ENCODE data around the gene PVR. TPM values are rescaled to one million over a fixed set of nuclear protein-coding genes. Genes with fewer than 3 reads are reported as not detected.

Gene PVR
- total and polyA plus RNA-seq, 9 of the 15 experiments (the other 6 are each of a cell fraction or from before 2014, with no cell fraction given) = 0.89 to 14.5 (median 9.8) TPM

- TF ChIP-seq HMGXB4 (CRISPR knock-in tag; IDR thresholded peaks at IDR 0.05) (no peak), RB1 (IDR thresholded peaks at IDR 0.05; ENCODE audit: low read depth) (no peak), THRB (CRISPR knock-in tag; conservative IDR thresholded peaks at IDR 0.05) (no peak), NR2C1 (IDR thresholded peaks at IDR 0.05) (no peak), NR2C1 (tag; IDR thresholded peaks at IDR 0.05) (no peak), ZNF354B (CRISPR knock-in tag; IDR thresholded peaks at IDR 0.05) (no peak), ZFP30 (CRISPR knock-in tag; IDR thresholded peaks at IDR 0.05; ENCODE audit: borderline replicate concordance) (no peak), TAF1 (IDR thresholded peaks at IDR 0.05; ENCODE audit: control insufficient read depth, extremely low read depth, insufficient read depth, low read length, severe bottlenecking) (no peak), CREB3L1 (IDR thresholded peaks at IDR 0.05; ENCODE audit: borderline replicate concordance, low read depth) (no peak), CCAR2 (IDR thresholded peaks at IDR 0.05; ENCODE audit: low read depth, low read length) (no peak), ARID3B (CRISPR knock-in tag; IDR thresholded peaks at IDR 0.05; ENCODE audit: borderline replicate concordance) (no peak), CBFB (CRISPR knock-in tag; IDR thresholded peaks at IDR 0.05) (no peak), ZBTB1 (CRISPR knock-in tag; IDR thresholded peaks at IDR 0.05; ENCODE audit: borderline replicate concordance, low read depth) (no peak), ZNF766 (CRISPR knock-in tag; conservative IDR thresholded peaks at IDR 0.05) (no peak), RAD21 (CRISPR knock-in tag; conservative IDR thresholded peaks at IDR 0.05 in 1 of 2, IDR thresholded peaks at IDR 0.05 in 1 of 2) (no peak), BCOR (IDR thresholded peaks at IDR 0.05) (peak; percentile 90), ZBTB8A (IDR thresholded peaks at IDR 0.05; ENCODE audit: partially characterized antibody) (no peak), ETV1 (tag; conservative IDR thresholded peaks at IDR 0.05; ENCODE audit: low read depth) (peak; percentile 69), U2AF2 (optimal IDR thresholded peaks at IDR 0.05; ENCODE audit: low read depth, low read length) (no peak), MXI1 (IDR thresholded peaks at IDR 0.05; ENCODE audit: low read depth, low read length) (no peak), TEAD2 (tag; IDR thresholded peaks at IDR 0.05) (no peak), ETV5 (CRISPR knock-in tag; IDR thresholded peaks at IDR 0.05; ENCODE audit: low read depth) (peak; percentile 36; the same call in 1 of the 2 replicates)
Measured at GRCh38 chr19:44684892-44685863, 41.5 kb downstream of the PVR start (continued).
